DND-41 (cell line): ENCODE measurements around the gene INSC.
"Not testable (repeated sequence)": the region's sequence is repeated elsewhere in the genome, so short reads cannot be mapped to it uniquely, and the experiment has no call there.

Experiments
- ATAC-seq: fragments of 200-7000 bp; cut with Tn5 transposase; 3 replicates; pipeline ENCODE4 v1.9.1; 2021; ENCODE audit warnings: low read depth; ENCODE audit not compliant: insufficient read depth
- DNase-seq: peaks from one replicate; pipeline ENCODE4 v3.0.0-alpha.2; 2020
- H2AFZ ChIP-seq: 2 replicates; pipeline ENCODE4 v1.6.0; 2012; ENCODE audit warnings: low read depth, low read length
- H3K27ac ChIP-seq: 2 replicates; pipeline ENCODE4 v1.5.1; 2012; ENCODE audit warnings: low read length, inconsistent platforms
- H3K27me3 ChIP-seq: fragments of 200-600 bp; sonication (generic); 2 replicates; pipeline ENCODE4 v1.6.0; 2012; ENCODE audit warnings: low read length, mild to moderate bottlenecking, inconsistent platforms; ENCODE audit not compliant: insufficient read depth, poor library complexity
- H3K36me3 ChIP-seq: 2 replicates; pipeline ENCODE4 v1.5.1; 2012; ENCODE audit warnings: low read length, inconsistent platforms; ENCODE audit not compliant: insufficient read depth
- H3K4me1 ChIP-seq: 2 replicates; pipeline ENCODE4 v1.5.1; 2012; ENCODE audit warnings: mild to moderate bottlenecking, low read length; ENCODE audit not compliant: insufficient read depth
- H3K4me2 ChIP-seq: 2 replicates; pipeline ENCODE4 v1.6.0; 2012; ENCODE audit warnings: mild to moderate bottlenecking, moderate library complexity, low read length, inconsistent platforms; ENCODE audit not compliant: insufficient read depth
- H3K4me3 ChIP-seq, 2 experiments: fragments of 200-600 bp in 1 of 2; shearing (Covaris generic) in 1 of 2; 2 replicates each; pipeline ENCODE4 v1.5.1; 2012 to 2016; ENCODE audit warnings: inconsistent platforms in 2 of 2, low read length in 2 of 2, mild to moderate bottlenecking in 2 of 2, low read depth in 1 of 2, moderate library complexity in 1 of 2
- H3K79me2 ChIP-seq: 2 replicates; pipeline ENCODE4 v1.6.0; 2012; ENCODE audit warnings: low read length, inconsistent platforms; ENCODE audit not compliant: insufficient read depth
- H3K9ac ChIP-seq: 2 replicates; pipeline ENCODE4 v1.6.0; 2012; ENCODE audit warnings: low read depth, mild to moderate bottlenecking, inconsistent platforms, low read length, moderate library complexity
- H3K9me3 ChIP-seq: 2 replicates; pipeline ENCODE4 v1.5.1; 2012; ENCODE audit warnings: low read length, moderate library complexity, mild to moderate bottlenecking, inconsistent platforms; ENCODE audit not compliant: insufficient read depth, severe bottlenecking
- H4K20me1 ChIP-seq: 2 replicates; pipeline ENCODE4 v1.6.0; 2012; ENCODE audit warnings: low read length; ENCODE audit not compliant: insufficient read depth
- EZH2 ChIP-seq: IDR thresholded peaks from 3 replicates; pipeline ENCODE4 v1.6.1; 2012; ENCODE audit warnings: borderline replicate concordance, low read depth, mild to moderate bottlenecking, moderate library complexity, low read length, inconsistent platforms; ENCODE audit not compliant: severe bottlenecking
- TF ChIP-seq, protein P1 (sequence below): IDR thresholded peaks from 2 replicates; pipeline ENCODE4 v1.5.1; 2012; ENCODE audit warnings: borderline replicate concordance, low read length, moderate library complexity, mild to moderate bottlenecking; ENCODE audit not compliant: poor library complexity, severe bottlenecking; ENCODE audit errors: extremely low read depth

The INSC gene, protein sequence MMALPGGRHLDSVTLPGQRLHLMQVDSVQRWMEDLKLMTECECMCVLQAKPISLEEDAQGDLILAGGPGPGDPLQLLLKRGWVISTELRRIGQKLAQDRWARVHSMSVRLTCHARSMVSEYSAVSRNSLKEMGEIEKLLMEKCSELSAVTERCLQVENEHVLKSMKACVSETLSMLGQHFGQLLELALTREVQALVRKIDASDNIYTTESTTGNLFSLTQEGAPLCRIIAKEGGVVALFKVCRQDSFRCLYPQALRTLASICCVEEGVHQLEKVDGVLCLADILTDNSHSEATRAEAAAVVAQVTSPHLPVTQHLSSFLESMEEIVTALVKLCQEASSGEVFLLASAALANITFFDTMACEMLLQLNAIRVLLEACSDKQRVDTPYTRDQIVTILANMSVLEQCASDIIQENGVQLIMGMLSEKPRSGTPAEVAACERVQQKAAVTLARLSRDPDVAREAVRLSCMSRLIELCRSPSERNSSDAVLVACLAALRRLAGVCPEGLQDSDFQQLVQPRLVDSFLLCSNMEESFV

DNA sequence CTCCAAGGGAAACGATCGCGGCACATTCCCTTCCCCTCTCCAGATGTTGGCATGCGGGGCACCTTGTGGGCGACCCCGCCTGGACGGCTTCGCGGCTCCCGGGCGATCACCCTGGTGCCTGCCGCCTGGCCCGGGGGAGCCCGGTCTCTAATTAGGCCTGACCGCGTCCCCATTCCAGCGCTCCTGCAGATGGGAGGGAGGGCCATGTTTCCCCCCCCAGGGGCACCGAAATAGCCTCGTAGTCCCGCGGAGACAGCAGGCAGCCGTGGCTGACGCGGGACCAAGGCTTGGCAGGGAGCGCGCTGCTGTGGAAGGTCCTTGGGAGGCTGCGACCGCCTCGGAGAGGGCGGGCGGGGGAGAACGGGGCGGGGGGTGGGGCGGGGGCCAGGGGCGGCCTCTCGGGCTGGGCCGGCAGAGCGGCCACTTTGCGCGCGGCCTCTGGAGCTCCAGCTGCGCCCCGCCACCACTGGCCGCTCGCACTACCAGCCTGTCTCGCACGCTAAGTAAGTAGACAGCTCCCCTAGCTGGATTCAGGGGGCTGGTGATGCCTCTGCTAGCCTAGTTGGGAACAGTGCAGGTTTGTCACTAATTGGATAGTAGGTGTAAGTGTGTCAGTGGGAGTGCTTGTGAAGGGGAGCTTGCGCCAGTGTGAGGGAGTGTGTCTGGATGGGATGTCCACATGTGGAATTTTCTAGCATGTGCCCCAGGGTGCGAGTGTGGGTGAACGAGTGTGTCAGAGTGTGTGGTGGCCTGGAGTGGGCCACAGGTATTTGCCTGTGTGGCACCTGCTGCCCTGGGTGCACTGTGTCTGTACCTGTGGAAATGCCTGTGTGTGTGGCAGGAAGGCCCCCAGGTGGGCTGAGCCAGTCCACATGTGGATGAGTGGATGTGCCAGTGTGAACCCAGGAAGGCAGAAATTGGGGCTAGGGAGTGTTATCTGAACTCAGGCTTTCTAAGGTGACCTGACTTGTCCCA is at the start of gene INSC:
Gene INSC, plus strand, starts transcription at position 423 of the 975 bp plus-strand sequence. CDS start 34,252 bp downstream, outside the sequence.
- H2AFZ ChIP-seq: no peak within 1 kb of the TSS
- H3K4me3 ChIP-seq: no peak within 1 kb of the TSS
- no peak for TF ChIP-seq EZH2
- TF ChIP-seq, protein P1, sequence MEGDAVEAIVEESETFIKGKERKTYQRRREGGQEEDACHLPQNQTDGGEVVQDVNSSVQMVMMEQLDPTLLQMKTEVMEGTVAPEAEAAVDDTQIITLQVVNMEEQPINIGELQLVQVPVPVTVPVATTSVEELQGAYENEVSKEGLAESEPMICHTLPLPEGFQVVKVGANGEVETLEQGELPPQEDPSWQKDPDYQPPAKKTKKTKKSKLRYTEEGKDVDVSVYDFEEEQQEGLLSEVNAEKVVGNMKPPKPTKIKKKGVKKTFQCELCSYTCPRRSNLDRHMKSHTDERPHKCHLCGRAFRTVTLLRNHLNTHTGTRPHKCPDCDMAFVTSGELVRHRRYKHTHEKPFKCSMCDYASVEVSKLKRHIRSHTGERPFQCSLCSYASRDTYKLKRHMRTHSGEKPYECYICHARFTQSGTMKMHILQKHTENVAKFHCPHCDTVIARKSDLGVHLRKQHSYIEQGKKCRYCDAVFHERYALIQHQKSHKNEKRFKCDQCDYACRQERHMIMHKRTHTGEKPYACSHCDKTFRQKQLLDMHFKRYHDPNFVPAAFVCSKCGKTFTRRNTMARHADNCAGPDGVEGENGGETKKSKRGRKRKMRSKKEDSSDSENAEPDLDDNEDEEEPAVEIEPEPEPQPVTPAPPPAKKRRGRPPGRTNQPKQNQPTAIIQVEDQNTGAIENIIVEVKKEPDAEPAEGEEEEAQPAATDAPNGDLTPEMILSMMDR: no peak
- no peak within 1 kb of the TSS for H3K4me2 ChIP-seq
- H3K9ac ChIP-seq: no peak within 1 kb of the TSS
- no peaks in the 10 kb centered on the region for H3K9me3 ChIP-seq
- no peaks in the 10 kb centered on the region for H4K20me1 ChIP-seq
- H3K27me3 ChIP-seq: peaks cover 13% of the 10 kb centered on the region
- H3K4me1 ChIP-seq: no peaks in the 10 kb centered on the region
- no peak within 1 kb of the TSS for H3K27ac ChIP-seq
- no peak for ATAC-seq
- no peak for DNase-seq
- H3K36me3 ChIP-seq: no peaks in the 10 kb centered on the region
- H3K79me2 ChIP-seq: no peaks in the 10 kb centered on the region

DNA sequence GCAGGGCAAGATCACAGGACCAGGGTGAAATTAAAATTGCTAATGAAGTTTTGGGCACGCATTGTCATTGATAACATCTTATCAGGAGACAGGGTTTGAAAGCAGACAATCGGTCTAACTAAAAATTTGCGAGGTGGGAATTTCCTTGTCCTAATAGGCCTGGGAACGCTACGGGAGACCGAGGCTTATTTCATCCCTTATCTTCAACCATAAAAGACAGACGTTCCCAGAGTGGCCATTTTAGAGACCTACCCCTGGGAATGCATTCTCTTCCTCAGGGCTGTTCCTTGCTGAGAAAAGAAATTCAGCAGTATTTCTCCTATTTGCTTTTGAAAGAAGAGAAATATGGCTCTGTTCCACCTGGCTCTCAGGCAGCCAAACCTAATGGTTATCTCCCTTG is 45.0 kb upstream of the INSC start:
- H3K4me3 ChIP-seq, H3K9ac ChIP-seq, H3K79me2 ChIP-seq, H3K27me3 ChIP-seq, ATAC-seq, H2AFZ ChIP-seq, H3K27ac ChIP-seq, DNase-seq, H3K4me2 ChIP-seq, H3K9me3 ChIP-seq, H4K20me1 ChIP-seq, H3K4me1 ChIP-seq, H3K36me3 ChIP-seq: not testable (repeated sequence)

DNA sequence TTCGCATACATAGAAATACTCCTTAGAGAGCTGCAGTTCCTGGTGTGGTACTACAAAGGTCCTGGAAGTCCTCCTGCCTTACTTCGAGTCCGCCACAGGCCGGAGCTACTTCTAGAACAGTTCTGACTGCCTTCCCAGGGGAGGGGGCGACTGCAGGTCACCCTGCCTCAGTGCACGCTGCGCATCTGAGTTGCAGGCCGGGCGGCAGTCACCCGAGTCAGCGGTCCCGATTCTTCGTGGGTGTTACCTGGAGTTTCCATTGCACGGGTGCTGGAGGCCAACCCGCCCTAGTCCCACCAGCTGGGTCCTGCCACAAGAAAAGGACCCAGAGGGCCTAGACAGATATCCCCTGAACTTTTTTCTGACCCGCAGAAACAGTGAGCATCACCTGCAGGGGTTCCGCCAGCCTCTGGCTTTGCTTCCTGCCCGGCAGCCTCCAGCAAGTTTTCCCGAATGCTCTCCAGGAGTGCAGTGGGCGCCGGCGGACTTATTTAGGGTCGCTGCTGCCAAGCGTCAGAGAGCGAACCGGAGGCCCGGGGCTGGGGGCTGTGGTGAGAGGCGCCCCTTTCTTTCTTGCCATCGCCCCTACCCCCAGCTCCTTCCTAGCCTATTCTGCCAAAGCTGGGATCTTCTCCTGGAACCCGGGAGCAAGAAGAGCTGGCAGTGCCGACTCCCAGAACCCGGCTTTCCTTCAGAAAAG is 43.0 kb upstream of the INSC start:
- Histone ChIP-seq H3K4me1 (no peaks in the 10 kb centered on the region), H4K20me1 (no peaks in the 10 kb centered on the region), H3K27ac (no peak overlapping the region), H3K9me3 (no peaks in the 10 kb centered on the region), H3K9ac (no peak overlapping the region), H2AFZ (no peak overlapping the region), H3K27me3 (peaks cover 10% of the 10 kb centered on the region), H3K36me3 (no peaks in the 10 kb centered on the region), H3K4me2 (no peak overlapping the region), H3K79me2 (no peaks in the 10 kb centered on the region), H3K4me3 (no peak overlapping the region)
- DNase-seq: no peak
- ATAC-seq: no peak
- TF ChIP-seq EZH2: no peak
- TF ChIP-seq, protein P1: no peak
